CD4-positive, alpha-beta T cell treated with Interferon gamma for 1 hour (primary cell): ENCODE results near the gene MOAP1.
"Not testable (repeated sequence)": the region's sequence is repeated elsewhere in the genome, so short reads cannot be mapped to it uniquely, and the experiment has no call there.

ENCODE experiments used
- DNase-seq: peaks from one replicate; pipeline ENCODE4 v3.0.0-alpha.2; 2020

MOAP1 gene

DNA sequence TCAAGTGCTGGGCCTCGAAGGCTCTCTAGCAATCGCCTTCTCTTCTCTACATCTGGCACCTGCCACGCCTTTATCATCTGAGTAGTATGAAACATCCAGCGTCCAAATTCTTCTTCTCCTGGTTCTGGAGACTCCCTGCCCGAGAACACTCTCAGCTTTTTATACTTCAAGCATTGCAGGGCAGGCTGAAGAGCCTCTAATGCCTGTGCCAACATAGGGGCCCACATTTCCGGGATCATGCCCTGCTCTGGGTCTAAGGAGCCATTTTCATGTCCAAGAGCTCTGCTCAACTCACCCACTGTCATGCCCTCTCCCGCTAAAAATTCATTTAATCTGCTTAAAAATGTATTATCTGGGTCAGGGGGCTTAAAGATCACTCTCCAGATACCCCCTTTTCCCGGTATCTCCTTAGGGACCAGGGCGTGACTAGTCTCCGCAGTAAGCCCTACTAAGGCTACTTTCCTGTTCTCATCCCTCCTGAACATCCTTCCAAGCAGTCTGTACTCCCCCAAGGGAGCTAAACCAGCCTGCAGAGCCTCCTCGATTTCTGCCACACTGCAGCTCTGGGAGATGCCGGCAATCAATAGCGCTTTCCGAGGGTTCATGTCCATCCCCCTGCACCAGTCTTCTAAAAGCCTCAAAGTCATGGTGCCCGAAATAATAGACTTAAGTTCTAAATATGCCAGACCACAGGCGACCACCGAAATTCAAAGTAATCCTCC lies 940 bp downstream of the MOAP1 start:
- DNase-seq, result no peak

DNA sequence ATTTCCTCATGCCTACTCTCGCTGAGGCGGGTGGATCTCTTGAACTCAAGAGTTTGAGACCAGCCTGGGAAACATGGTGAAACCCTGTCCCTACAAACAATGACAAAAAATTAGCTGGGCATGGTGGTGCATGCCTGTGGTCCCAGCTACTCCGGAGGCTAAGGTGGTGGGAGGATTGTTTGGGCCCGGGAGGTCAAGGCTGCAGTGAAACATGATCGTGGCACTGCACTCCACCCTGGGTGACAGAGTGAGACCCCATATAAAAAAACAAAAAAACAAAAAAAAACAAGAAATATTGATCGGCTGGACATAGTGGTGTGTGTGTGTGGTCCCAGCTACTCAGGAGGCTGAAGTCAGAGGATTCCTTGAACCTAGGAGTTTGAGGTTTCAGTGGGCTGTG lies 9.2 kb downstream of the MOAP1 start:
- DNase-seq, result no peak

GRCh38 chr14:93174731-93175130 lies 10.0 kb downstream of the MOAP1 start:
- not testable (repeated sequence) for DNase-seq

DNA sequence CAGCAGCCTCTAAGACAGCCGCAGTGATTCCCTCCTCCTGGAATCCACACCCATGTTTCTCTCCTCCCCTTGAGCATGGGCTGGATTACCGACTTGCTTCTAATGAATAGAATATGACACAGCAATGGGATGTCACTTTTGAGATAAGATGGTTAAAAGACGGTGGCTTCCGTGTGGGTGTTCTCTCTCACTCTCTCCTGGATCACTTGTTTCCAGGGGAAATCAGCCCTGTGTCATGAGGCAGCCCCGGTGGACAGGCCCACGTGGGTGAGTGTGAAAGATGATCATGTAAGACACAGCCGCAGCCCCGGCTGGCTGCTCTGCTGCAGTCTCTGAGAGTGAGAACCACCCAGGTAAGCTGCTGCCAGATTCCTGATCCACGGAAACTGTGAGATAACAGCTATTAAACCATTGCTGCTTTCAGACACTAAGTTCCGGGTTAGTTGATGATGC lies 10.7 kb downstream of the MOAP1 start:
- no peak for DNase-seq

GRCh38 chr14:93171376-93171775 lies 13.3 kb downstream of the MOAP1 start:
- no peak for DNase-seq

DNA sequence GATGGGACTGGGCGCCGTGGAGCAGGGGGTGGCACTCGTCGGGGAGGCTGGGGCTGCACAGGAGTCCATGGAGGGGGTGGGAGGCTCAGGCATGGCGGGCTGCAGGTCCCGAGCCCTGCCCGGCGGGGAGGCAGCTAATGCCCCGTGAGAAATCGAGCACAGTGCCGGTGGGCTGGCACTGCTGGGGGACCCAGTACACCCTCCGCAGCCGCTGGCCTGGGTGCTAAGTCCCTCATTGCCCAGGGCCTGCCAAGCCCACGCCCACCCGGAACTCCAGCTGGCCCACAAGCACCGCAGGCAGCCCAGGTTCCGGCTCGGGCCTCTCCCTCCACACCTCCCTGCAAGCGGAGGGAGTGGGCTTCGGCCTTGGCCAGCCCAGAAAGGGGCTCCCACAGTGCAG lies 14.6 kb downstream of the MOAP1 start:
- not testable (repeated sequence) for DNase-seq

DNA sequence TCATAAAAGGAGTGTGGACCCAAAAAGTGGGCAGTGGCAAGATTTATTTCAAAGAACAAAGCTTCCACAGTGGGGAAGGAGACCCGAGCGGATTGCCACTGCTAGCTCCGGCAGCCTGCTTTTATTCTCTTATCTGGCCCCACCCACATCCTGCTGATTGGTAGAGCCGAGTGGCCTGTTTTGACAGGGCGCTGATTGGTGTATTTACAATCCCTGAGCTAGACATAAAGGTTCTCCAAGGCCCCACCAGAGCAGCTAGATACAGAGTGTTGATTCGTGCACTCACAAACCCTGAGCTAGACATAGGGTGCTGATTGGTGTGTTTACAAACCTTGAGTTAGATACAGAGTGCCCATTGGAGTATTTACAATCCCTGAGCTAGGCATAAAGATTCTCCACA lies 15.1 kb downstream of the MOAP1 start:
- not testable (repeated sequence) for DNase-seq

DNA sequence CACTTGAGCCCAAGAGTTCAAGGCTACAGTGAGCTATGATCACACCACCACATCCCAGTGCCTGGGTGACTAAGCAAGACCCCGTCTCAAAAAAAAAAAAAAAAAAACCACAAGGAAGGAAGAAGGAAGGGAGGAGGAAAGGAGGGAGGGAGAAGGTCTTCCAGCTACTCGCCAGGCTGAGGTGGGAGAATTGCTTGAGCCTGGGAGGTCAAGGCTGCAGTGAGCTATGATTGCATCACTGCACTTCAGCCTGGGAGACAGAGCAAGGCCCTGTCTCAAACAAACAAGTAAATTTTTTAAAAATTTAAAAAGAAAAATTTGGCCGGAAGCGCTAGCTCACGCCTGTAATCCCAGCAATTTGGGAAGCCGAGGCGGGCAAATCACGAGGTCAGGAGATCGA lies 16.1 kb downstream of the MOAP1 start:
- DNase-seq, result not testable (repeated sequence)

DNA sequence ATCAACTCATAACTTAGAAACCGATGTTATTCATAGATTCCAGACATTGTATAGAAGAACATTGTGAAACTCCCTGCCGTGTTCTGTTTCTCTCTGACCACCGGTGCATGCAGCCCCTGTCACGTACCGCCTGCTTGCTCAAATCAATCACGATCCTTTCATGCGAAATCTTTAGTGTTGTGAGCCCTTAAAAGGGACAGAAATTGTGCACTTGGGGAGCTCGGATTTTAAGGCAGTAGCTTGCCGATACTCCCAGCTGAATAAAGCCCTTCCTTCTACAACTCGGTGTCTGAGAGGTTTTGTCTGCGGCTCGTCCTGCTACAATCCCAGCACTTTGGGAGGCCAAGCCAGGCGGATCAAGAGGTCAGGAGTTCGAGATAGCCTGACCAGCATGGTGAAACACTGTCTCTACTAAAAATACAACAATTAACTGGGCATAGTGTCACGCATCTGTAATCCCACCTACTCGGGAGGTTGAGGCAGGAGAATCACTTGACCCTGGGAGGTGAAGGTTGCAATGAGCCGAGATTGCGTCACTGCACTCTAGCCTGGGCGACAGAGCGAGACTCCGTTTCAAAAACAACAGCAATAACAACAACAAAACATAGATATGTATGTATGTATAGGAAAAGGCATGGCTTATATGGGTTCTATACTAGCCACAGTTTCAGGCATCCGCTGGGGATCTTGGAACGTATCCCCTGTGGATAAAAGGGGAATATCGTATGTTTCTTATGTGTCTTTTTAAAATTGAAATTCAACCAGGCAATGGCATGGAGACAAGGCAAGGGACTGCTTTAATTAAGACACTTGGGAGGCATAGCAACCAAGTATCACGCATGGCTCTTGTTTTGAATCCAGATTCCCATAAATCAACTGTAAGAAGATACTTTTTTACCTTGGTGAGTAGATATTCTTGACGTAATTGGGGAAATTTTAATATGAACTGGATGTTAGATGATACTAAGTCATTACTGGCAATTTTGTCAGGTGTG lies 19.1 kb downstream of the MOAP1 start:
- DNase-seq, result not testable (repeated sequence)

DNA sequence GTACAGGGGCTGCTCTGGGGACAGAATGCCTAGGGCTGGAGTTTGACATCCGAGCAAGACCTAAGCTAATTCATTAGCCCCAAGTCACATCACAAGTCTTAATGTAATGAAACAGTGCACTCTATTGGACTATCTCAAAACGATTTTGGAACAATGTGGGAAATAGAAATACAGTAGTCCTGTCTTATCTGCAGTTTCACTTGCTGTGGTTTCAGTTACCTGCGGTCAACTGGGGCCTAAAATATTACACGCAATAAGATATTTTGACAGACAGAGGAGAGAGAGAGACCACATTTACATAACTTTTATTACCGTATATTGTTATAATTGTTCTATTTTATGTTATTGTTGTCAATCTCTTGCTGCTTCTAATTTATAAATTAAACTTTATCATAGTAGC lies 21.1 kb downstream of the MOAP1 start:
- no peak for DNase-seq

DNA sequence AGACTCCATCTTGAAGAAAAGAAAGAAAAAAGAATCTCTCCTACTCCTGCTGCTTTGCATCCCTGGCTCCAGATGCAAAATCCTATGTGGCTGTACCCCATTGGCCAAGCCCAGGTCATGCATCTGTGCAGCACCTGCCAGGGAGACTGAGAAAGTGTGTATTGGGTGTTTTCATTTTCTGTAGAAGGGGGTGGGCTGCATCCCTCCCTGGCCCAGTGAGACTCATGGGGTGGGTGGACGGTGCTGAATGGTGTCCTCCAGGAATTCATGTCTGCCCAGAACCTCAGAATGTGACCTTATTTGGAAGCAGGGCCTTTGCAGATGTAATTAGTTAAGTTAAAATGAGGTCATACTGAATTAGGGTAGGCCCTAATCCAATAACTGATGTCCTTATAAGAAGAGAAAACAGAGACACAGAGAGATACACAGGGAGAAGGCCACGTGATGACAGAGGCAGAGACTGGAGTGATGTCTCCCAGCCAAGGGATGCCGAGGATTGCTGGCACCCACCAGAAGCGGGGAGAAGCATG lies 23.2 kb downstream of the MOAP1 start:
- DNase-seq, result no peak

DNA sequence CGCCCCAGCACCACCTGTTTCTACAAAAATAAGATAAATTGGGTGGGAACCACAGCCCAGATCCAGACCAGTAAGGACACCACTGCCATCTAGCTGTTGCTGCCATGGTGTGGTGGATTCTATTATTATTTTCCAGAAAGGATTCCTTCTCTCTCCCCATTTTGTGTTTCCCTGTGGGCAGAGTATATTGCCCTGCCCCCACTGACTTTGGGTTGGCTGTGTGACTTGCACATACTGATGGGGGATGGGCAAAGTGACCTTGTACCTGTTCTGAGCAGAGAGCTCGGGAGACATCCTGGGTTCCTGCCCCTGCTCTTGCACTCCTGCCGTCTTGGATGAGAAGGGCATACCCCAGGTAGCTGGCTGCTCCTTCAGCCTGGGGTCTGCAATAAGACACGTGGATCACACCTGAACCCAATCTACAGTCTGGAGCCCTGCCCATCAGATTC lies 24.3 kb downstream of the MOAP1 start:
- DNase-seq, result no peak

GRCh38 chr14:93159625-93160352 lies 24.9 kb downstream of the MOAP1 start:
- DNase-seq, result not testable (repeated sequence)

- DNase-seq, result not testable (repeated sequence)
Observed at GRCh38 chr14:93158349-93158748, 26.3 kb downstream of the MOAP1 start.

DNA sequence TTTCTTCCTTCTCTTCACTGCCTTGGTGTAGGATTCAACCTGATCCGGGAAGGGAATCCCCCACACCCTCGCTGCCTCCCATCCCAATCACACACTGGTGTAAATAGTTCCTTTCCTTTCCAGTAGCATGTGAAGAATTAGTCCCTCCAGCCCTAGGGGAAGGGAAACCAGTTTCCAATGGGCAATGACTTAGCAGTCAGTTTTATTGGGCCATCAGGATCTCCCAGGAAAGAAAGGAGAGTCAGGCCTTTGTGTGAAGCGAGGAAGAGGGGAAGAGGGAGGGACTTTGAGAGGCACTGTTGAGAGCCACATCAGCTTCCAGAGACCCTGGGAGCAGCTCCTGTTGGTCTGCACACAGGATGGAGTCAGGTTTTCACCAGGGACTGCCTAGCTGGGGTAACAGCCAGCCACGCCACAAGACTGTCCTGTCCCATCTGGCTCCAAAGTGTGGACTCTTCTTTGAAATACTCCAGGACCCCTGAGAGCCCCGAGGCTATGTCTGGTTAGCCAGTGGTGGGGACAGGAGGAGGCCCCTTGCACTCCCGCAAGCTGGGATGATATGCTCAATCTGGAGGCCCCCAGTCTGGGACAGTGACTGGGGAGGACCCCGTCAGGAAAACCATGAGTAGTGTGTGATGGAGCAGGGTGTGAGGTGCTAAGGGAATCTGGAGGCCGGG lies 27.9 kb downstream of the MOAP1 start:
- DNase-seq, result no peak

GRCh38 chr14:93155667-93156066 lies 29.0 kb downstream of the MOAP1 start:
- no peak for DNase-seq

DNA sequence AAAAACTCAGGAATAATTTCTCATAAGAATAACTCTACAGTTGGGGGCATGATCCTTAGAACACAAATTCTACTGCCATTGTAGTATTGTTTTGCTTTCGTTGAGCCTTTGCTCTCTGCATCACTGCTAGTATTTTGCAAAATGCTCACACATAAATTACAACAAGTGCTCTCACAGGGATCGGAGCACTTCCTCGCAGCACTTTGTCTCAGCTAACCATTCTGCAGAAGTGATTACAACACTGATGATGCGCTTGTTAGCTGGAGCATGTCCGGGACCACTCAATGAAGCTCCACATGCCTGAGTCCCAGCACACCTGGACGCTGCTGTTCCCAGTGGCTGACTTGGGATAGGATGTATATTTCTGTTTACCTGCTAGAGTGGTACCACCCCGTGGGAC lies 31.6 kb downstream of the MOAP1 start:
- no peak for DNase-seq

DNA sequence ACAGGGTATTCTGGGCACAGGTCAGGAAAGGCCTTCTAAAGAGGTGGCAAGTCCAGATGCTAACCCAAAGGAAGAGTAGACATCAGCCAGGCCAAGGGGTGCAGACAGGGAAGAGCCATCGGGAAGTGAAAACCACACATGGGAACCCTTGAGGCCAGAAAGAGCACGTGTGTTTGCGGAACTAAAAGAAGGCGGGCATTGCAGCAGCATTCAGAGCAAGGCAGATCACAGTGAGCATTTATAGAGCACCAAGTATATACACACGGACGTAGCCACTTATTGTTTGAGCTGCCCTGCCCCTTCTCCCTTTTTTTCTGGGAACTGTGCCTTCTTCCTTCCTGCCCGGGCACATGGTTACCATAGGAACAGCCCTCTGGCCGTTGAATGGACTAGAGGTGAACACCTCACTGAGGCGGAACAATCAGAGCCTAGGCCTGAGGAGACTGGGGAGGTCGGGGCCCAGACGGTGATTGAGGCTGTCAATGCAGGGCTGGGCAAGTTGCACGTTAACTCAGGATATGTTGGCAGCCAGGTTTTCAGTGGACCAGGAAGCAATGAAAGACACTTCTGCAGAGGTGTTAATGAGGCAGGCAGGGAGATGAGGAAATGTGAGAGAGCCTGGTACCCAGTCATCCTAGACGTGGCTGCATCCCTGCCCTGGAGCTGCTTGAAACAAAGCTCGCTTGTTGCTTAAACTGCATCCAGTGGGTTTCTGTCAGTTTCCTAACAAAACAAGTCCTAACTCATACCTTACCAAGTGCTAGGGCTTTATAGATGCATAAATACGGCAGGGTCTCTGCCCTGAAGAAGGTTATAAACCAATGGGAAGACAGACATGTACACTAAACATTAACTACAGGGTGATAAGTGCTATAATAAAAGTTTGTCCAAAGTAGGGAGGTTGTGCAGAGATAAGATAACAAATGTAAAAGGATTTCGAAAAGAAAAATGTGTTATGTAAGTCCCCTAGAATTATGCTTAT lies 34.2 kb downstream of the MOAP1 start:
- DNase-seq, result no peak

DNA sequence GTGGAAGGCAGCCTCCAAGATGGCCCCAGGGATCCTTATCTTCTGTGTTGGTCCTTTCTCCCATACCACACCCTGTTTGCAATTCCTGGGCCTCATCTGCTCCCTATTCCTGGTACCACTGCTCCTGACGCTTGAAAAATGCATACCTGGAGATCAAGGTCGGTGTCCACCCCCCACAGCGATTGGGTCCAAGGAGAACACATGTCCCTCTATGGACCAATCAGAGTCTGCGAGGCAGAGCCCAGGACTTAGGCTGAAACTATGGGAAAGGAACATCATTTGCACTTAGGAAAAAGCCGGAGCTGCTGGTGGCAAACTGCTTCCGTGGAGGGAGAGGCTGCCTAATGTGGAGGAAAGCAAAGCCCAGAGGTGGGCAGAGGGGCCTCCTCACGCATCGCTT lies 35.7 kb downstream of the MOAP1 start:
- DNase-seq, result no peak

DNA sequence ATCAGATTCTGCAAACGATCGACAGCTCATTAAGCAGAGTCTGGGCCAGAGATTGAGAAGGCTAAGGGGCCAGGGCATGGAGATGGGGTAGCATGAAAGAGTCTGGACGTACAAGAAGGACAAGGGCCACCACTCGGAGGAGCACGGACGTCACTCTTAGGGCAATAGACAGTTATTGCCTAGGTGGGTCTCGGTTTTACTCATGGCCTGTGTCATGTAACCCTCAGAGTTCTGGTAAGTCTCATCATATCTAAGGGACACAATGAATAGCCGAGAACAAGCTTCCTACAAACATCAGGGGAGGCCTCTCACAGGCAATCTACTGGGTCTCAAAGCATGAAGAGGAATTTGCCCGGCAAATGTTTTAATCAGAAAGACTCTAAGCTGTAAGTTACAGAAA lies 38.6 kb downstream of the MOAP1 start:
- DNase-seq, result no peak
